ENCODE data around the gene PIP5K1B. TPM values are rescaled to one million over a fixed set of nuclear protein-coding genes. Genes with fewer than 3 reads are reported as not detected.

The PIP5K1B gene
- total and polyA plus RNA-seq, 10 of the 15 experiments (the other 5 are each of a cell fraction or from before 2014, with no cell fraction given), result 6.8 to 16.3 (median 10.6) TPM

- peak; percentile 74 for TF ChIP-seq MAX (IDR thresholded peaks at IDR 0.05; ENCODE audit: low read depth, low read length)
- no peak for TF ChIP-seq SMAD5 (IDR thresholded peaks at IDR 0.05; ENCODE audit: low read depth)
- no peak for TF ChIP-seq HSF1 (IDR thresholded peaks at IDR 0.05; ENCODE audit: low read depth, low read length)
- TF ChIP-seq BHLHE40 (IDR thresholded peaks at IDR 0.05; ENCODE audit: borderline replicate concordance in 1 of 2, low read depth in 2 of 2, low read length in 1 of 2), result peak; percentile 32 to 89; a peak in 3 of 4 replicates
- no peak for TF ChIP-seq CREB1 (IDR thresholded peaks at IDR 0.05; ENCODE audit: low read depth)
- no peak for TF ChIP-seq NFYA (IDR thresholded peaks at IDR 0.05; ENCODE audit: borderline replicate concordance, low read depth, low read length)
- 0 out of 2 replicates have a peak, but pooled peaks have one; percentile 61 for TF ChIP-seq CHD4 (IDR thresholded peaks at IDR 0.05)
- TF ChIP-seq, protein P1, sequence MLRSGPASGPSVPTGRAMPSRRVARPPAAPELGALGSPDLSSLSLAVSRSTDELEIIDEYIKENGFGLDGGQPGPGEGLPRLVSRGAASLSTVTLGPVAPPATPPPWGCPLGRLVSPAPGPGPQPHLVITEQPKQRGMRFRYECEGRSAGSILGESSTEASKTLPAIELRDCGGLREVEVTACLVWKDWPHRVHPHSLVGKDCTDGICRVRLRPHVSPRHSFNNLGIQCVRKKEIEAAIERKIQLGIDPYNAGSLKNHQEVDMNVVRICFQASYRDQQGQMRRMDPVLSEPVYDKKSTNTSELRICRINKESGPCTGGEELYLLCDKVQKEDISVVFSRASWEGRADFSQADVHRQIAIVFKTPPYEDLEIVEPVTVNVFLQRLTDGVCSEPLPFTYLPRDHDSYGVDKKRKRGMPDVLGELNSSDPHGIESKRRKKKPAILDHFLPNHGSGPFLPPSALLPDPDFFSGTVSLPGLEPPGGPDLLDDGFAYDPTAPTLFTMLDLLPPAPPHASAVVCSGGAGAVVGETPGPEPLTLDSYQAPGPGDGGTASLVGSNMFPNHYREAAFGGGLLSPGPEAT (IDR thresholded peaks at IDR 0.05; ENCODE audit: low read depth), result no peak
- no peak for TF ChIP-seq SREBF2 (IDR thresholded peaks at IDR 0.05; ENCODE audit: low read length)
- no peak for TF ChIP-seq TBL1XR1 (IDR thresholded peaks at IDR 0.05; ENCODE audit: low read depth, low read length)
- no peak for TF ChIP-seq FOS (IDR thresholded peaks at IDR 0.05; ENCODE audit: borderline replicate concordance, extremely low read depth, insufficient read length)
- peak; percentile 89; the same call in 1 of the 2 replicates for TF ChIP-seq CBX5 (IDR thresholded peaks at IDR 0.05; ENCODE audit: low read depth)
- peak; percentile 100 for TF ChIP-seq SMARCA5 (IDR thresholded peaks at IDR 0.05)
- TF ChIP-seq EP300 (IDR thresholded peaks at IDR 0.05; ENCODE audit: borderline replicate concordance in 1 of 2, control insufficient read depth in 1 of 2, low read depth in 2 of 2, low read length in 2 of 2), result no peak
- TF ChIP-seq BCLAF1 (IDR thresholded peaks at IDR 0.05), result no peak
- TF ChIP-seq EED (IDR thresholded peaks at IDR 0.05; ENCODE audit: low read depth), result no peak
- TF ChIP-seq MTA2 (IDR thresholded peaks at IDR 0.05; ENCODE audit: low read depth), result no peak
- TF ChIP-seq GATAD2B (conservative IDR thresholded peaks at IDR 0.05; ENCODE audit: low read depth), result peak; percentile 94
- TF ChIP-seq MXI1 (IDR thresholded peaks at IDR 0.05; ENCODE audit: low read depth, low read length), result peak; percentile 65
- TF ChIP-seq SREBF1 (IDR thresholded peaks at IDR 0.05; ENCODE audit: low read length), result no peak
These were observed 330.6 kb downstream of the PIP5K1B start, which contains the start of gene FXN (continued) for GRCh38 chr9:69035438-69036308.
